Activated CD4-positive, alpha-beta memory T cell treated with anti-CD3 and anti-CD28 coated beads, Interleukin-2, amount 10 ng/mL, durations not matched to agents 7 days and 5 days (primary cell): Measurements from ENCODE around the gene TF. TPM values are rescaled to one million over a fixed set of nuclear protein-coding genes. Genes with fewer than 3 reads are reported as not detected.

ENCODE experiments used
- CTCF ChIA-PET: fragments of 350-600 bp; sonication (Branson Sonifier 250); formaldehyde crosslinking; loops from one replicate; lab custom pipeline; 2021; ENCODE audit warnings: antibody characterized with exemption, inconsistent platforms; lab: Charles Lee
- POLR2A ChIA-PET: fragments of 350-600 bp; sonication (Branson Sonifier 250); formaldehyde crosslinking; loops from one replicate; lab custom pipeline; 2021; ENCODE audit warnings: antibody characterized with exemption; lab: Charles Lee
- DNase-seq: peaks from one replicate; pipeline ENCODE4 v3.0.0-alpha.2; 2020
- H3K27ac Mint-ChIP-seq: one replicate; pipeline ENCODE4 v1.8.0; 2021; ENCODE audit warnings: mild to moderate bottlenecking, mixed read lengths
- H3K27me3 Mint-ChIP-seq: one replicate; pipeline ENCODE4 v1.8.0; 2021; ENCODE audit warnings: mixed read lengths
- H3K36me3 Mint-ChIP-seq: one replicate; pipeline ENCODE4 v1.8.0; 2021; ENCODE audit warnings: low read depth, mixed read lengths
- H3K4me1 Mint-ChIP-seq: one replicate; pipeline ENCODE4 v1.8.0; 2021; ENCODE audit warnings: mixed read lengths
- H3K4me3 Mint-ChIP-seq: one replicate; pipeline ENCODE4 v1.8.0; 2021; ENCODE audit warnings: mild to moderate bottlenecking, mixed read lengths
- H3K9me3 Mint-ChIP-seq: one replicate; pipeline ENCODE4 v1.8.0; 2021; ENCODE audit warnings: mixed read lengths
- total RNA-seq, 2 experiments: library from RNA; stranded (reverse); gene quantifications; one replicate each; pipeline ENCODE4 v1.2.3, GENCODE V29; 2021

Gene TF
- 1 to 10 TPM in 1 of 2 experiments, under 1 TPM in 1; 0.15 to 1.2 TPM for total RNA-seq

GRCh38 chr3:133745981-133746711 lies at the start of gene TF:
TSS of gene TF (plus strand) at chr3:133746393. CDS start at chr3:133746441, 48 bp downstream.
- Mint-ChIP-seq H3K27ac (no peak within 1 kb of the TSS), H3K4me1 (no peaks in the 10 kb centered on the region), H3K9me3 (no peaks in the 10 kb centered on the region), H3K36me3 (no peaks in the 10 kb centered on the region), H3K4me3 (no peak within 1 kb of the TSS), H3K27me3 (peaks cover 36% of the 10 kb centered on the region)
- CTCF ChIA-PET = interaction anchor here (0.8 kb wide), 1 partner anchor 14 kb away, joined by 3 read pairs; no protein-coding TSS in a partner anchor
- DNase-seq = no peak
- POLR2A ChIA-PET = no interaction called here

- Mint-ChIP-seq H3K9me3 (no peaks in the 10 kb centered on the region), H3K4me1 (no peaks in the 10 kb centered on the region), H3K27ac (no peak overlapping the region), H3K4me3 (no peak overlapping the region), H3K36me3 (no peaks in the 10 kb centered on the region), H3K27me3 (no peaks in the 10 kb centered on the region)
- DNase-seq = no peak
- ChIA-PET CTCF (no interaction called here), POLR2A (no interaction called here)
These were observed 48.2 kb upstream of the TF start for GRCh38 chr3:133697960-133698359.

GRCh38 chr3:133699467-133699866 lies 46.7 kb upstream of the TF start:
- CTCF ChIA-PET = no interaction called here
- H3K4me3 Mint-ChIP-seq = no peak overlapping the region
- no peaks in the 10 kb centered on the region for H3K4me1 Mint-ChIP-seq
- peaks cover 3% of the 10 kb centered on the region for H3K27me3 Mint-ChIP-seq
- no peak overlapping the region for H3K27ac Mint-ChIP-seq
- no peak for DNase-seq
- H3K9me3 Mint-ChIP-seq = no peaks in the 10 kb centered on the region
- POLR2A ChIA-PET = no interaction called here
- no peaks in the 10 kb centered on the region for H3K36me3 Mint-ChIP-seq

DNA sequence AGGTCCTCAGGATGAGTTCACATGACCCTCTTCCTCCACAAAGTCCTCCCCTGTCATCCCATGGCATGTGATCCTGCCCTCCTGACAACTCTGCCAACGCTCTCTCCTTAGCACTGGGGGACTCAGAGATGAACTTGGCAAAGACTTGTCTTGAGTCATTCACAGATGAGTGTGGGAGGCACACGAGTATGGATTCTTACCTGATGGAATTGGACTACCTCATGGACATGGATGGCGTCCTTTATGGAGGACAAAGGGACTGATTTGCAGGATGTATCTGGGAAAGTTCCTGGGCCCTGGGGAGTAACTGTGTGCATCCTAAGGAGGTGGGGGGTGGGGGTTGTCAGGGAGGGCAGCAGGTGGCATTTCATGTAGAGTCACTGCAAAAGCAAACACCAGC lies 46.3 kb upstream of the TF start:
- ChIA-PET POLR2A (no interaction called here), CTCF (no interaction called here)
- no peaks in the 10 kb centered on the region for H3K9me3 Mint-ChIP-seq
- H3K27ac Mint-ChIP-seq = no peak overlapping the region
- no peaks in the 10 kb centered on the region for H3K4me1 Mint-ChIP-seq
- H3K27me3 Mint-ChIP-seq = peaks cover 7% of the 10 kb centered on the region
- no peak overlapping the region for H3K4me3 Mint-ChIP-seq
- DNase-seq = no peak
- no peaks in the 10 kb centered on the region for H3K36me3 Mint-ChIP-seq

DNA sequence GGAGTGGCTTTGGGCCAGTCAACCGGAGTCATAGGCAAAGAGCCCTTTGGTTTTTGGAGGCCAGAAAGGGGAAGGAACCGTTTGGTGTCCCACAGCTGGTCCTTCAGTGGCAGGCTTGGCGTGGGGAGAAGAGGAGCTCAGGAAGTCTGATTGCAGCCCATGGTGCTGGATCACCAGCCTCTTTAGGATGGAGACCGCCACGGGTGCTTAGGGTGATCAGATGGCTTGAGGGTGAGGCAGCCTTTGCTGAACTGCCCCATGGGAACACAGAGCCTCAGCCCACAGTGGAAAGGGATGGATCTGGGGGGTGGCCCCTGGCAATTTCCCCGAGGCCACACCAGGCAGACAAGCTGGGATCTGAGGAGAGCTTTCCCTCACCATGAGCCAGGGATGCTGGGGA lies 45.8 kb upstream of the TF start:
- H3K36me3 Mint-ChIP-seq = no peaks in the 10 kb centered on the region
- H3K27ac Mint-ChIP-seq = no peak overlapping the region
- POLR2A ChIA-PET = no interaction called here
- H3K4me1 Mint-ChIP-seq = no peaks in the 10 kb centered on the region
- no peaks in the 10 kb centered on the region for H3K9me3 Mint-ChIP-seq
- CTCF ChIA-PET = no interaction called here
- H3K27me3 Mint-ChIP-seq = peaks cover 7% of the 10 kb centered on the region
- H3K4me3 Mint-ChIP-seq = no peak overlapping the region
- no peak for DNase-seq

GRCh38 chr3:133701435-133702358 lies 44.5 kb upstream of the TF start:
- CTCF ChIA-PET = no interaction called here
- no peak for DNase-seq
- peaks cover 14% of the 10 kb centered on the region for H3K27me3 Mint-ChIP-seq
- POLR2A ChIA-PET = no interaction called here
- H3K4me3 Mint-ChIP-seq = no peak overlapping the region
- no peaks in the 10 kb centered on the region for H3K4me1 Mint-ChIP-seq
- H3K36me3 Mint-ChIP-seq = no peaks in the 10 kb centered on the region
- no peaks in the 10 kb centered on the region for H3K9me3 Mint-ChIP-seq
- no peak overlapping the region for H3K27ac Mint-ChIP-seq

DNA sequence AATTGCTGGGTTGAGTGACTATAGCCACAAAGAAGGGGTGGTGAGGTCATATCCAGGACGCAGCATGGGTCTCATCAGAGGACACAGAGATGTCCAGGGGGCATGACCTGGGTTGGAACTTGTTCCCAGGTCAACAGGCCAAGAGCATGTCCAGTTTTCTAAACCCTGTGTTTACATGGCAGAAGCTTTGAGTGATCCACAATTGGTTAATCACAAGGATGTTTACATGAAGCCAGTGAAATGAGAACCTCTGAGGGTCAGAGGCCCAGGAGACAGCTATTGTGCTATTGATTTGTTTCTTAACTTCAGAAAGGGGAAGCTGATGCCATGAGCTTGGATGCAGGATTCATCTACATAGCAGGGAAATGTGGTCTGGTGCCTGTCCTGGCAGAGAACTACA lies 42.3 kb upstream of the TF start:
- ChIA-PET CTCF (no interaction called here), POLR2A (no interaction called here)
- no peak overlapping the region for H3K27ac Mint-ChIP-seq
- H3K4me3 Mint-ChIP-seq = no peak overlapping the region
- no peaks in the 10 kb centered on the region for H3K4me1 Mint-ChIP-seq
- DNase-seq = no peak
- H3K27me3 Mint-ChIP-seq = peaks cover 22% of the 10 kb centered on the region
- no peaks in the 10 kb centered on the region for H3K36me3 Mint-ChIP-seq
- H3K9me3 Mint-ChIP-seq = no peaks in the 10 kb centered on the region

GRCh38 chr3:133706033-133706432 lies 40.2 kb upstream of the TF start:
- ChIA-PET CTCF (no interaction called here), POLR2A (no interaction called here)
- Mint-ChIP-seq H3K9me3 (no peaks in the 10 kb centered on the region), H3K4me3 (no peak overlapping the region), H3K27me3 (peaks cover 28% of the 10 kb centered on the region), H3K4me1 (no peaks in the 10 kb centered on the region), H3K36me3 (no peaks in the 10 kb centered on the region), H3K27ac (no peak overlapping the region)
- no peak for DNase-seq

DNA sequence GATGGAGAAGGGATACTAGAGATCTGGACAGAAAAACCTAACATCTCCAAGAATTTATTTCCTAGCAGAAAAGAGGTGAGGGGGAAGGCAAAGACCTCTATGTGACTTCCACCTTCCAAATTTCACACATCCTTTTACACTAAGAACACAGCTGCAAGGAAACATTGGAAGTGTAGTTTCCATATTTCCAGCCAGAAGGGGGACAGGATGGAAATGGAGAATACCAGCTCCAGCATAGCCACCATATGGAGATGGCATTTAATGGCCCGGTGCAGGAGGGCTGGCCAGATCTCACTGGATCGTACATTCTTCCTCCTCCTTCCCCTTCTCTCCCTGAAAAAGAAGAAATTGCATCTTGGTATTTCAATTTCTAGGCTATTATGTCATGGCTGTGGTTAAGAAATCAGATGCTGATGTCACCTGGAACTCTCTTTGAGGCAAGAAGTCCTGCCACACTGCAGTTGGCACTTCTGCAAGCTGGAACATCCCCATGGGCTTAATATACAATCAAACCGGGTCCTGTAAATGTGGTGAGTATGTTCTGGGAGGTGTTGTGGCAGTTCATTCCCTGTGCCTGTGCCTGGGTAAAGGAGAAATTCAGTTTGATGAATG lies 36.9 kb upstream of the TF start:
- no peak overlapping the region for H3K27ac Mint-ChIP-seq
- H3K36me3 Mint-ChIP-seq = no peaks in the 10 kb centered on the region
- peaks cover 33% of the 10 kb centered on the region for H3K27me3 Mint-ChIP-seq
- H3K4me1 Mint-ChIP-seq = no peaks in the 10 kb centered on the region
- H3K4me3 Mint-ChIP-seq = no peak overlapping the region
- CTCF ChIA-PET = no interaction called here
- no peaks in the 10 kb centered on the region for H3K9me3 Mint-ChIP-seq
- DNase-seq = no peak
- POLR2A ChIA-PET = no interaction called here

- Mint-ChIP-seq H3K27ac (no peak overlapping the region), H3K4me1 (no peaks in the 10 kb centered on the region)
- CTCF ChIA-PET = no interaction called here
These were observed 35.2 kb upstream of the TF start for GRCh38 chr3:133711013-133711412.

DNA sequence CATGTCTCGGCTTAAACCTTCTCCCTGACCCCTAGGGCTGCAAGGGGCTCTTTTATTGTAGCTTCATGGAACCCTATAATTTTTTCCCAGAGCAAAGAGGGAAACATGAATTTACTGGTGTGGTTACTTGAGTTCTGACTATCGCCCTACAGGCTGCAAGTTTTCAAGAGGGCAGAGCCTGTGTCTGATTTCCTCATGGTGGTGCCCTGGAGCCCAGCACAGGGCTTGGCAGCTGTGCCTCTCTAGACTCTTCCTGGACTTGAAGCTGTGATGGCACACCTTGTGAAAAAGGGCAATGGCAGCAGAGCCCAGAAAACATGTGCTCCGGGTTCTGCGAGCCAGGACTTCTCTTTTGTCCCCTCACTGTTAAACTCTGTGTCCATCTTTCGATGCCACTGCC lies 34.2 kb upstream of the TF start:
- ChIA-PET CTCF (no interaction called here), POLR2A (no interaction called here)
- H3K36me3 Mint-ChIP-seq = no peaks in the 10 kb centered on the region
- H3K4me3 Mint-ChIP-seq = no peak overlapping the region
- H3K27ac Mint-ChIP-seq = no peak overlapping the region
- DNase-seq = no peak
- H3K4me1 Mint-ChIP-seq = no peaks in the 10 kb centered on the region
- no peaks in the 10 kb centered on the region for H3K9me3 Mint-ChIP-seq
- peaks cover 17% of the 10 kb centered on the region for H3K27me3 Mint-ChIP-seq

More at GRCh38 chr3:133711013-133711412, 35.2 kb upstream of the TF start:
- Mint-ChIP-seq H3K4me3 (no peak overlapping the region), H3K9me3 (no peaks in the 10 kb centered on the region), H3K27me3 (peaks cover 22% of the 10 kb centered on the region), H3K36me3 (no peaks in the 10 kb centered on the region)
- POLR2A ChIA-PET = no interaction called here
- DNase-seq = no peak

- Mint-ChIP-seq H3K27ac (no peak overlapping the region), H3K4me3 (no peak overlapping the region), H3K9me3 (no peaks in the 10 kb centered on the region), H3K4me1 (no peaks in the 10 kb centered on the region), H3K27me3 (peaks cover 12% of the 10 kb centered on the region), H3K36me3 (no peaks in the 10 kb centered on the region)
- CTCF ChIA-PET = no interaction called here
- DNase-seq = no peak
- POLR2A ChIA-PET = no interaction called here
These were observed 32.8 kb upstream of the TF start for GRCh38 chr3:133713347-133713746.

DNA sequence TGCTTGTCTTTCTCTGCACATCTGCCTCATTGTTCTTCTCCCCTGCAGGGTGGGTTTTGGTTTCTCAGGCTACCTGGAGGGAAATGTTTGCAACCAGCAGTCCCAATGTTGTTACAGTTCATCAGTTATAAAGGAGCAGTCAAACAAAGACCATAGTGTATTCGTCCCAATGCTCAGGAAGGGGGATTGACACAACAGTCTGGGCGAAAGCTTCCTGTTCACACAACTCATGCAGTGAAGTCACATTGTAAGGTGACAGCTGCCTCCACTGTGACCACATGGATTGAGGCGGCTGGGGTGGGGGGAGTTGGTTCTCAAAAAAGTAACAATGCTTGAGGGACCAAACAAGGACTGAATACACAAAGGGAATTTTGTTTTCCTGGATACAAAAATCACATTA lies 28.8 kb upstream of the TF start:
- CTCF ChIA-PET = no interaction called here
- no peak for DNase-seq
- H3K36me3 Mint-ChIP-seq = no peaks in the 10 kb centered on the region
- H3K4me1 Mint-ChIP-seq = no peaks in the 10 kb centered on the region
- peaks cover 12% of the 10 kb centered on the region for H3K27me3 Mint-ChIP-seq
- POLR2A ChIA-PET = no interaction called here
- no peak overlapping the region for H3K27ac Mint-ChIP-seq
- H3K4me3 Mint-ChIP-seq = no peak overlapping the region
- H3K9me3 Mint-ChIP-seq = no peaks in the 10 kb centered on the region
